Measurements from ENCODE around the gene SPA17. TPM values are rescaled to one million over a fixed set of nuclear protein-coding genes. Genes with fewer than 3 reads are reported as not detected.

SPA17 gene
- total and polyA plus RNA-seq, 7 donors, result 0.32 to 3.6 (median 0.91) TPM

GRCh38 chr11:124646148-124646547, 27.6 kb upstream of the SPA17 start:
- Histone ChIP-seq H3K36me3 (ENCODE audit: insufficient read depth in 1 of 2, low read depth in 1 of 2) (peaks cover 0 to 16% of the 10 kb centered on the region in 2 donors), H3K27ac (no peak overlapping the region), H3K4me3 (no peak overlapping the region), H3K4me1 (no peaks in the 10 kb centered on the region), H3K9me3 (no peaks in the 10 kb centered on the region), H3K27me3 (ENCODE audit: insufficient read depth in 3 of 3, low read length in 2 of 3) (no peaks in the 10 kb centered on the region)
- TF ChIP-seq, protein P1, sequence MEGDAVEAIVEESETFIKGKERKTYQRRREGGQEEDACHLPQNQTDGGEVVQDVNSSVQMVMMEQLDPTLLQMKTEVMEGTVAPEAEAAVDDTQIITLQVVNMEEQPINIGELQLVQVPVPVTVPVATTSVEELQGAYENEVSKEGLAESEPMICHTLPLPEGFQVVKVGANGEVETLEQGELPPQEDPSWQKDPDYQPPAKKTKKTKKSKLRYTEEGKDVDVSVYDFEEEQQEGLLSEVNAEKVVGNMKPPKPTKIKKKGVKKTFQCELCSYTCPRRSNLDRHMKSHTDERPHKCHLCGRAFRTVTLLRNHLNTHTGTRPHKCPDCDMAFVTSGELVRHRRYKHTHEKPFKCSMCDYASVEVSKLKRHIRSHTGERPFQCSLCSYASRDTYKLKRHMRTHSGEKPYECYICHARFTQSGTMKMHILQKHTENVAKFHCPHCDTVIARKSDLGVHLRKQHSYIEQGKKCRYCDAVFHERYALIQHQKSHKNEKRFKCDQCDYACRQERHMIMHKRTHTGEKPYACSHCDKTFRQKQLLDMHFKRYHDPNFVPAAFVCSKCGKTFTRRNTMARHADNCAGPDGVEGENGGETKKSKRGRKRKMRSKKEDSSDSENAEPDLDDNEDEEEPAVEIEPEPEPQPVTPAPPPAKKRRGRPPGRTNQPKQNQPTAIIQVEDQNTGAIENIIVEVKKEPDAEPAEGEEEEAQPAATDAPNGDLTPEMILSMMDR (IDR thresholded peaks at IDR 0.05), result no peak
- WGBS, 3 donors, result 77 to 85% (median 81%) methylated on average over 3 of the region's 3 CpGs
- intact Hi-C loops (cut with DNase I), result no loop called here
- ATAC-seq, result no peak
- no peak for DNase-seq

GRCh38 chr11:124648610-124649009, 25.1 kb upstream of the SPA17 start:
- no peaks in the 10 kb centered on the region for H3K9me3 ChIP-seq
- H3K4me3 ChIP-seq, result no peak overlapping the region
- DNase-seq (no peak), ATAC-seq (no peak)
- TF ChIP-seq, protein P1 (IDR thresholded peaks at IDR 0.05), result no peak
- no peaks in the 10 kb centered on the region for H3K4me1 ChIP-seq
- 70 to 76% (median 72%) methylated on average over 6 of the region's 6 CpGs for WGBS, 3 donors
- no peak overlapping the region for H3K27ac ChIP-seq
- H3K27me3 ChIP-seq (ENCODE audit: insufficient read depth in 3 of 3, low read length in 2 of 3), result no peaks in the 10 kb centered on the region
- intact Hi-C loops (cut with DNase I), result no loop called here
- peaks cover 0 to 28% of the 10 kb centered on the region in 2 donors for H3K36me3 ChIP-seq (ENCODE audit: insufficient read depth in 1 of 2, low read depth in 1 of 2)

GRCh38 chr11:124656774-124657630, 16.7 kb upstream of the SPA17 start:
- no peaks in the 10 kb centered on the region for H3K27me3 ChIP-seq (ENCODE audit: insufficient read depth in 3 of 3, low read length in 2 of 3)
- H3K4me1 ChIP-seq, result no peaks in the 10 kb centered on the region
- TF ChIP-seq, protein P1 (IDR thresholded peaks at IDR 0.05), result no peak
- no peak for DNase-seq
- intact Hi-C loops (cut with DNase I), result no loop called here
- H3K9me3 ChIP-seq, result no peaks in the 10 kb centered on the region
- ATAC-seq, result no peak
- H3K36me3 ChIP-seq (ENCODE audit: insufficient read depth in 1 of 2, low read depth in 1 of 2), result peaks cover 2 to 38% of the 10 kb centered on the region in 2 donors
- WGBS, 3 donors, result 66 to 67% (median 67%) methylated on average over 16 of the region's 16 CpGs
- H3K4me3 ChIP-seq, result no peak overlapping the region
- no peak overlapping the region for H3K27ac ChIP-seq

- TF ChIP-seq, protein P1 (IDR thresholded peaks at IDR 0.05), result no peak
- Histone ChIP-seq H3K4me3 (no peak overlapping the region), H3K36me3 (ENCODE audit: insufficient read depth in 1 of 2, low read depth in 1 of 2) (peaks cover 2 to 34% of the 10 kb centered on the region in 2 donors), H3K9me3 (no peaks in the 10 kb centered on the region), H3K27me3 (ENCODE audit: insufficient read depth in 3 of 3, low read length in 2 of 3) (no peaks in the 10 kb centered on the region), H3K4me1 (no peaks in the 10 kb centered on the region), H3K27ac (no peak overlapping the region)
- DNase-seq (no peak), ATAC-seq (no peak)
- intact Hi-C loops (cut with DNase I), result no loop called here
- WGBS, 3 donors, result 62 to 75% (median 62%) methylated on average over 5 of the region's 5 CpGs
These were observed 15.8 kb upstream of the SPA17 start for GRCh38 chr11:124657904-124658303.

Data from psoas muscle (tissue), 8 donors.